DOHH2 (cell line): ENCODE measurements around the gene FAM234B.

Experiments used
- EZH2phosphoT487 ChIP-seq: fragments of 200-600 bp; sonication (generic); IDR thresholded peaks from 2 replicates; pipeline ENCODE4 v1.6.1; 2017; ENCODE audit warnings: borderline replicate concordance, mild to moderate bottlenecking, antibody characterized with exemption, low read length, moderate library complexity, mixed read lengths
- TF ChIP-seq, protein P1 (sequence below): fragments of 200-600 bp; sonication (generic); IDR thresholded peaks from one replicate; pipeline ENCODE4 v1.5.1; 2014; ENCODE audit warnings: antibody characterized with exemption, mild to moderate bottlenecking, low read depth, low read length; ENCODE audit not compliant: poor library complexity, severe bottlenecking

DNA sequence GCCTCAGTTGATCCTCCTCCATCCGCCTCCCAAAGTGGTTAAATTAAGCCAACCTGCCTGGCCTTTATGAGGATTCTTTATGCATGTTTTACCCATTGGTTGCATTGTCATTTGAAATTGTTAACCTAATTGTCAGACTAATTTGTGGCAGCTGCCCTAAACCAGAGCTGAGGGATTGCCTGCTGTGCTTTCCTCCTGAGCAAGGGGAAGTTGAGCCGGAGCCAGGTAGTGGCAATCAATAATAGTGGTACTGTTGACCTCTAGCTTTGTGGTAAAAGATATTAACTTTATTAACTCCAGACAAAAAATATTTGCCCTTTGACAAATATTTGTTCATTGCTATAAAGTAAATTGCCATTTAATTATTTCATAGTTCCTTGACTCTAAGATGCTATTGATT, 38.5 kb upstream of the FAM234B start:
- TF ChIP-seq, protein P1, sequence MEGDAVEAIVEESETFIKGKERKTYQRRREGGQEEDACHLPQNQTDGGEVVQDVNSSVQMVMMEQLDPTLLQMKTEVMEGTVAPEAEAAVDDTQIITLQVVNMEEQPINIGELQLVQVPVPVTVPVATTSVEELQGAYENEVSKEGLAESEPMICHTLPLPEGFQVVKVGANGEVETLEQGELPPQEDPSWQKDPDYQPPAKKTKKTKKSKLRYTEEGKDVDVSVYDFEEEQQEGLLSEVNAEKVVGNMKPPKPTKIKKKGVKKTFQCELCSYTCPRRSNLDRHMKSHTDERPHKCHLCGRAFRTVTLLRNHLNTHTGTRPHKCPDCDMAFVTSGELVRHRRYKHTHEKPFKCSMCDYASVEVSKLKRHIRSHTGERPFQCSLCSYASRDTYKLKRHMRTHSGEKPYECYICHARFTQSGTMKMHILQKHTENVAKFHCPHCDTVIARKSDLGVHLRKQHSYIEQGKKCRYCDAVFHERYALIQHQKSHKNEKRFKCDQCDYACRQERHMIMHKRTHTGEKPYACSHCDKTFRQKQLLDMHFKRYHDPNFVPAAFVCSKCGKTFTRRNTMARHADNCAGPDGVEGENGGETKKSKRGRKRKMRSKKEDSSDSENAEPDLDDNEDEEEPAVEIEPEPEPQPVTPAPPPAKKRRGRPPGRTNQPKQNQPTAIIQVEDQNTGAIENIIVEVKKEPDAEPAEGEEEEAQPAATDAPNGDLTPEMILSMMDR = no peak
- no peak for TF ChIP-seq EZH2phosphoT487
